GM18951 (cell line): Measurements from ENCODE around the gene IL1RAPL2.
"Not testable (repeated sequence)": the region's sequence is repeated elsewhere in the genome, so short reads cannot be mapped to it uniquely, and the experiment has no call there.

ENCODE experiments used
- POLR2A ChIP-seq: IDR thresholded peaks from 4 replicates; pipeline ENCODE4 v1.6.1; 2011; ENCODE audit warnings: mild to moderate bottlenecking; ENCODE audit not compliant: insufficient read length, insufficient read depth; ENCODE audit errors: extremely low read depth
- in situ Hi-C: fragments of 300-500 bp; cut with MboI; formaldehyde crosslinking; loops from one replicate; pipeline ENCODE4 v1.12.0; 2022; ENCODE audit warnings: low sequenced_read_pairs, mixed read lengths, inconsistent platforms; ENCODE audit not compliant: unreplicated experiment

The IL1RAPL2 gene

DNA sequence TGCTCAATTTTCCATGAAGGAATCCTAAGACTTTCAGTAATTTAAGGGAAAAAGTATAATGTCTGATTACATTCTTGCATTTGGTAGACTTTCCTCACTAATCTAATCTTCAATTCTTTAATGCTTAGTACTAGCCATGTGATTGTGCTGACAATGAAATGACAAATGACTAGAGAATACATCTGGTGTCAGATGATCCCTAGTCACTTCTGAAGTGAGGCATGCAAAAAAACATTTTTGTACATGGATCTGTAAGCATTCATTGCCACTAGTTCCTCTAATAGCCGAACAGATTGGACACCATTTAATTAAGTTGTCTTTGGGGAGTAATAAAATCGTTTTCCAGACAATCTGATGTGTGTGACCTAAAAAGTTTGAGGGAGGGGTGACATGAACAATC is 1193.6 kb downstream of the IL1RAPL2 start:
- TF ChIP-seq POLR2A: no peak
- in situ Hi-C loops: no loop called here

DNA sequence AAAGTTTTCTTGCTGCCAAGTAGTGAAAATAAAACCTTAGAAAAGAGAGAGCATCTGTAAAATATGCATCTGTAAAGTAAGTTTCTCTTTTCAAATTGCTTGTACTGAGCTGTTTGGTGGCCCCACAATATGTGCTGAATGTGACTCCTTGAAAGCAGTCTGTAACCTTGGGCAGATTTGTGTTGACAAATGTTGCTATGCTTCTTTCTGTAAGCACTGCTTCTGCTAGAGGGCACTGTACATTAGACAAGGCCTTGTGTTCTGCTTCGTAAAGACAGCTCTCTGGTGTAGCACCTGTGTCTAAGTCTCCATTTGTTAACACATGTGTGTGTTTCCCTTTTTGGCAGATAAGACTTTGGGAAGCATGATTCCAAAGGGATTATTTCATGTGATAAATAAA is 1199.7 kb downstream of the IL1RAPL2 start:
- TF ChIP-seq POLR2A: no peak
- in situ Hi-C loops: no loop called here

DNA sequence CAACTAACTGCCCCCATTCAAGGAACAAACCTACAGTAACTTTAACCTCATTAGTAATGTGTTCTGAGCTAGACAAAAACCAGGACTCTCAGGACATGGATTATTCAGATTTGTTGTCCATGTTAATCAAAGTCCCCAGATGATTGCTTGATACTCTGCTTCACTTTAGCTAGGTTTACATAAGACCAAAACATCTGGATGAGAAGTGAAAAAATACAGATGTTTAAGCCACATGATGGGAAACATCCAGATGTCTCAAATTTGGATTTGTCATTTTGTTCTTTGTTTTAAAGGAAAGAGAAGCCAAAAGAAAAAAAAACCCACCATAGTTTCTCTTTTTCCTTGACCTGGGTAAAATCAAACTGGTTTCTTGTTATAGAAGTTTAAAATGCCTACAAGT is 1207.8 kb downstream of the IL1RAPL2 start:
- in situ Hi-C loops: no loop called here
- TF ChIP-seq POLR2A: no peak

DNA sequence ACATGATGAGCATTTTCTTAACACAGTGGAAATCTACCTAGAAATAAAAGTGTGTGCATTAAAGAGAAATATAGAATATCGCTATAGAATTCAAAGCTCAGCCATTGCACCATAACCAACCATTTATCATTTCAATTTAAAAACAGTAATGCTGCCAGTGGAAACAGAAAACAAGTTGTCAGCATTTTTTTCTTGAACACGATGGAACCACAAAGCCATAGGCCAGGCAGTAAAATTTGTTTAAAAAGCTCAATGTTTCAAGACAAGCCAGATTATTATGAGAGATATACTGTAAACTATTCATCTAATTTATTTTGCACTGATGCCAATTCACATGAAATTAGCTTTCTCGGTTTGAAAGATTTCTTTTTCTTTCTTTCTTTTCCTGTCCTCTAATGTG is 1209.7 kb downstream of the IL1RAPL2 start:
- in situ Hi-C loops: no loop called here
- no peak for TF ChIP-seq POLR2A

DNA sequence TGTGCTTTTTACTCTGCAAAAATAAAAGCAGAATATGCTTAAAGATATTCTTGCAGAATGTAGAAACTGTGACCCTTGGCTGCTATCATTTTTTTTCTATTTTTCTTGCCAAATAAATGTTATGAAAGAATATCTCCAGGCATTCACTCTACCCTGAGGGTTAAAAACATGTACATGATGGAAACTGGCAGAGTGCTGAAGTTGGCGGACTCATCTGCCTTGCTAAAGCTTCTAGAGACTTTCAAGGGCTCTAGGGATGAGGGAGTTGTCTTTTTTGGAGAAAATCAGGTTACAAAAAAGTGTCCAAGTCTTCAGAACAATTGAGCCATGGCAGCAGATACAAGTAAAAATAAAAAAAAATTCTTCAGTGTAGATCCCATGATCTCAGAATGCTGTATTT is 1215.8 kb downstream of the IL1RAPL2 start:
- in situ Hi-C loops: no loop called here
- TF ChIP-seq POLR2A: no peak

DNA sequence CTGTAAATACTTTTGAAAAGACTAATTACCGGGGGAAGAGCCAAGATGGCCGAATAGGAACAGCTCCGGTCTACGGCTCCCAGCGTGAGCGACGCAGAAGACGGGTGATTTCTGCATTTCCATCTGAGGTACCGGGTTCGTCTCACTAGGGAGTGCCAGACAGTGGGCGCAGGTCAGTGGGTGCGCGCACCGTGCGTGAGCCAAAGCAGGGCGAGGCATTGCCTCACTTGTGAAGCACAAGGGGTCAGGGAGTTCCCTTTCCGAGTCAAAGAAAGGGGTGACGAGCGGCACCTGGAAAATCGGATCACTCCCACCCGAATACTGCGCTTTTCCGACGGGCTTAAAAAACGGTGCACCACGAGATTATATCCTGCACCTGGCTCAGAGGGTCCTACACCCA is 1230.9 kb downstream of the IL1RAPL2 start:
- in situ Hi-C loops: not testable (repeated sequence)

DNA sequence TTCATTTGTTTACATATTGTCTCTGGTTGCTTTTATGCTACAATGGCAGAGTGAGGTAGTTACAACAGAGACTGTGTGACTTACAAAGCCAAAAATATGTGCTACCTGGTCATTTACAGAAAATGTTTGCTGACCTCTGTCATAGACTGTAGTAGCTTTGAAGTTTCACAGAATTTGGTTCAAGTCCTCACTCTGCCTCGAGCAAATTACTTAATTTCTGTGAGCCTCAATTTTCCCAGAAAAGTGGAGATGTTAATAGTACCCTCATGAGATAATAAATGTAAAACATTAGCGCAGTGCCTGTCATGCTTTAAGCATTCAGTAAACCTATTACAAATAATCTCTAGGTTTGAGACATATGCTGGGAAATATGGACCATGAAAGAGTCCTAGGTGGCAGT is 1237.9 kb downstream of the IL1RAPL2 start:
- no peak for TF ChIP-seq POLR2A
- in situ Hi-C loops: no loop called here

DNA sequence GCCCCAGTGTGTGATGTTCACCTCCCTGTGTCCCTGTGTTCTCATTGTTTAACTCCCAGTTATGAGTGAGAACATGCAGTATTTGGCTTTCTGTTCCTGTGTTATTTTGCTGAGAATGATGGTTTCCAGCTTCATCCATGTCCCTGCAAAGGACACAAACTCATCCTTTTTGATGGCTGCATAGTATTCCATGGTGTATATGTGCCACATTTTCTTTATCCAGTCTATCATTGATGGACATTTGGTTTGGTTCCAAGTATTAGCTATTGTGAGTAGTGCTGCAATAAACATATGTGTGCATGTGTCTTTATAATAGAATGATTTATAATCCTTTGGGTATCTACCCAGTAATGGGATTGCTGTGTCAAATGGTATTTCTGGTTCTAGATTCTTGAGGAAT is 1239.7 kb downstream of the IL1RAPL2 start:
- in situ Hi-C loops: not testable (repeated sequence)

DNA sequence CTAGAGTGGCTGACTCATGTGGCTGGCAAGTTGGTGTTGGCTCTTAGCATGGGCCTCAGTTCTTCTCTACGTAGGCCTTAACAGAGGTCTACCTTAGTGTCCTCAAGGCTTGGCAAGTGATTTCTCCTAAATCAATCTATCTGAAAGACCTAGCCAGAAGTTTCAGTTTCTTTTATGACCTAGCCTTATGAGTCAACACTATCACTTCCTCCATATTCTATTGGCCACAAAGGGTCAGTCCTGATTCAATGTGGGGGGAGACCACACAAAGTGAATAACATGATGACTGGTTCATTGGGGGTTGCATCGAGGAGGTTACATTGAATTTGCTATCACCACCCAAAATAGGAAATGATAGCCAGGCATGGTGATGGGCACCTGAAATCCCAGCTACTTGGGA is 1250.5 kb downstream of the IL1RAPL2 start:
- TF ChIP-seq POLR2A: no peak
- in situ Hi-C loops: no loop called here
